ENCODE data around the gene SPTBN1. TPM values are rescaled to one million over a fixed set of nuclear protein-coding genes. Genes with fewer than 3 reads are reported as not detected.

The SPTBN1 gene
- total and polyA plus RNA-seq, 2 of the 4 experiments (the other 2 are of a cell fraction) = 49.1 to 241 TPM

DNA sequence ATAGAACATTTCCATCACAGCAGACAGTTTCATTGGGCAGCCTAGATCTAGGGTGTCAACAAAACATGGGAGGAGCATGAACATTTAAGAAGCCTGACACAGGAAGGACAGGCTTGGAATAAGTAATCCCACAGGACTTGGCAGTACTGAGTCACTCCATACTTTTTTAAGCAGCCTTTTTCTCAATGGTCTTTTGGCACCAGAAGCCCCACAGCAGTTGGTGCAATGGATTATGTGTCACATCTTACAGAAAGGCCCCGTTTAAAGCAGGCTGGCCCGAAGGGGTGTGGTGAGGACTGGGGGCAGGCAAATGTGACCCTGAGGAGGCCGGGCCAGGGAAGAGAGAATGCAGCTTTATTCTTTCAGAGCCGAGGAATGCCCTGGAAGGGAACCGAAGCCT is 26.6 kb downstream of the SPTBN1 start:
- Histone ChIP-seq H3K4me3 (ENCODE audit: insufficient read depth, low read depth, low read length) (no peak overlapping the region), H3K9me3 (ENCODE audit: control insufficient read depth, insufficient read depth, low read length) (no peaks in the 10 kb centered on the region), H2BK5ac (ENCODE audit: low read depth, low read length, poor library complexity, severe bottlenecking) (peak overlapping the region; percentile 59), H2AK9ac (replicated peaks; ENCODE audit: low read depth, low read length, poor library complexity) (no peak overlapping the region), H3K56ac (ENCODE audit: extremely low read depth, insufficient read depth, low read length) (peak overlapping the region; percentile 18; the same call in 1 of the 2 replicates), H2BK120ac (ENCODE audit: low read depth, low read length) (peak overlapping the region; percentile 6; the same call in 1 of the 2 replicates), H2AFZ (replicated peaks; ENCODE audit: low read length, poor library complexity) (peak overlapping the region; percentile 15), H2AK5ac (ENCODE audit: low read depth, low read length) (peak overlapping the region; percentile 47), H3K18ac (ENCODE audit: low read depth, low read length) (0 out of 2 replicates have a peak overlapping the region, but pooled peaks have one; percentile 39), H4K5ac (ENCODE audit: low read depth, low read length) (0 out of 2 replicates have a peak overlapping the region, but pooled peaks have one; percentile 32), H3K9ac (ENCODE audit: low read depth, low read length) (no peak overlapping the region), H3K27me3 (ENCODE audit: control insufficient read depth, insufficient read depth, low read length) (no peaks in the 10 kb centered on the region), H3K79me1 (ENCODE audit: low read depth in 1 of 2, low read length in 2 of 2) (peaks cover 17 to 76% of the 10 kb centered on the region in 2 experiments), H3K36me3 (ENCODE audit: control insufficient read depth, insufficient read depth, low read length) (no peaks in the 10 kb centered on the region), H3K4ac (ENCODE audit: low read depth, low read length) (peak overlapping the region; percentile 56), H2BK20ac (ENCODE audit: low read depth, low read length) (no peak overlapping the region), H3K9me1 (ENCODE audit: insufficient read depth, low read length) (peaks cover 25% of the 10 kb centered on the region), H3K4me2 (ENCODE audit: low read depth, low read length) (peak overlapping the region; percentile 66), H4K91ac (ENCODE audit: insufficient read depth, low read depth, low read length) (no peak overlapping the region), H2BK15ac (ENCODE audit: low read depth, low read length) (0 out of 3 replicates have a peak overlapping the region, but pooled peaks have one; percentile 16), H4K8ac (ENCODE audit: low read depth in 2 of 2, low read length in 2 of 2) (peak overlapping the region in 1 of 2 experiments; percentile 34; a peak in 2 of 4 replicates), H3K27ac (ENCODE audit: insufficient read depth, low read length) (peak overlapping the region; percentile 36), H3K23ac (ENCODE audit: low read depth, low read length) (no peak overlapping the region), H4K20me1 (ENCODE audit: insufficient read depth, low read length) (peaks cover 47% of the 10 kb centered on the region), H3K4me1 (ENCODE audit: control insufficient read depth, insufficient read depth, low read length) (peaks cover 17% of the 10 kb centered on the region), H3K14ac (replicated peaks; ENCODE audit: low read depth, low read length) (no peak overlapping the region; the same call in 1 of the 2 replicates)
- peak; percentile 90 for DNase-seq
- CTCF ChIA-PET = no interaction called here
- peak; percentile 91 for ATAC-seq (ENCODE audit: low read depth)
- POLR2A ChIA-PET (ENCODE audit: unreplicated experiment) = no interaction called here
- TF ChIP-seq FOS (IDR thresholded peaks at IDR 0.05; ENCODE audit: low read depth, low read length) = peak; percentile 27; the same call in 1 of the 2 replicates
- TF ChIP-seq RAD21 (IDR thresholded peaks at IDR 0.05; ENCODE audit: low read length) = 0 out of 2 replicates have a peak, but pooled peaks have one; percentile 1
- peak; percentile 9; the same call in 1 of the 2 replicates for TF ChIP-seq MAZ (IDR thresholded peaks at IDR 0.05; ENCODE audit: borderline replicate concordance, low read depth, low read length)
- TF ChIP-seq MXI1 (IDR thresholded peaks at IDR 0.05; ENCODE audit: borderline replicate concordance, low read depth, low read length) = no peak
- TF ChIP-seq, protein P1, sequence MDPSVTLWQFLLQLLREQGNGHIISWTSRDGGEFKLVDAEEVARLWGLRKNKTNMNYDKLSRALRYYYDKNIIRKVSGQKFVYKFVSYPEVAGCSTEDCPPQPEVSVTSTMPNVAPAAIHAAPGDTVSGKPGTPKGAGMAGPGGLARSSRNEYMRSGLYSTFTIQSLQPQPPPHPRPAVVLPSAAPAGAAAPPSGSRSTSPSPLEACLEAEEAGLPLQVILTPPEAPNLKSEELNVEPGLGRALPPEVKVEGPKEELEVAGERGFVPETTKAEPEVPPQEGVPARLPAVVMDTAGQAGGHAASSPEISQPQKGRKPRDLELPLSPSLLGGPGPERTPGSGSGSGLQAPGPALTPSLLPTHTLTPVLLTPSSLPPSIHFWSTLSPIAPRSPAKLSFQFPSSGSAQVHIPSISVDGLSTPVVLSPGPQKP (IDR thresholded peaks at IDR 0.05; ENCODE audit: borderline replicate concordance, low read depth, low read length) = no peak
- TF ChIP-seq, protein P2, sequence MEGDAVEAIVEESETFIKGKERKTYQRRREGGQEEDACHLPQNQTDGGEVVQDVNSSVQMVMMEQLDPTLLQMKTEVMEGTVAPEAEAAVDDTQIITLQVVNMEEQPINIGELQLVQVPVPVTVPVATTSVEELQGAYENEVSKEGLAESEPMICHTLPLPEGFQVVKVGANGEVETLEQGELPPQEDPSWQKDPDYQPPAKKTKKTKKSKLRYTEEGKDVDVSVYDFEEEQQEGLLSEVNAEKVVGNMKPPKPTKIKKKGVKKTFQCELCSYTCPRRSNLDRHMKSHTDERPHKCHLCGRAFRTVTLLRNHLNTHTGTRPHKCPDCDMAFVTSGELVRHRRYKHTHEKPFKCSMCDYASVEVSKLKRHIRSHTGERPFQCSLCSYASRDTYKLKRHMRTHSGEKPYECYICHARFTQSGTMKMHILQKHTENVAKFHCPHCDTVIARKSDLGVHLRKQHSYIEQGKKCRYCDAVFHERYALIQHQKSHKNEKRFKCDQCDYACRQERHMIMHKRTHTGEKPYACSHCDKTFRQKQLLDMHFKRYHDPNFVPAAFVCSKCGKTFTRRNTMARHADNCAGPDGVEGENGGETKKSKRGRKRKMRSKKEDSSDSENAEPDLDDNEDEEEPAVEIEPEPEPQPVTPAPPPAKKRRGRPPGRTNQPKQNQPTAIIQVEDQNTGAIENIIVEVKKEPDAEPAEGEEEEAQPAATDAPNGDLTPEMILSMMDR (conservative IDR thresholded peaks at IDR 0.05; ENCODE audit: low read depth, low read length) = no peak
- TF ChIP-seq CEBPB (IDR thresholded peaks at IDR 0.05; ENCODE audit: low read depth, low read length) = peak; percentile 56; the same call in 1 of the 2 replicates
- no peak for TF ChIP-seq RCOR1 (IDR thresholded peaks at IDR 0.05; ENCODE audit: insufficient replicate concordance, low read length)
- TF ChIP-seq MAFK (IDR thresholded peaks at IDR 0.05; ENCODE audit: low read depth, low read length) = no peak
- no peak for TF ChIP-seq NFE2L2 (IDR thresholded peaks at IDR 0.05; ENCODE audit: low read depth, low read length)
- TF ChIP-seq CHD1 (IDR thresholded peaks at IDR 0.05; ENCODE audit: low read depth, low read length) = no peak
- TF ChIP-seq, protein P3, sequence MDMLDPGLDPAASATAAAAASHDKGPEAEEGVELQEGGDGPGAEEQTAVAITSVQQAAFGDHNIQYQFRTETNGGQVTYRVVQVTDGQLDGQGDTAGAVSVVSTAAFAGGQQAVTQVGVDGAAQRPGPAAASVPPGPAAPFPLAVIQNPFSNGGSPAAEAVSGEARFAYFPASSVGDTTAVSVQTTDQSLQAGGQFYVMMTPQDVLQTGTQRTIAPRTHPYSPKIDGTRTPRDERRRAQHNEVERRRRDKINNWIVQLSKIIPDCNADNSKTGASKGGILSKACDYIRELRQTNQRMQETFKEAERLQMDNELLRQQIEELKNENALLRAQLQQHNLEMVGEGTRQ (IDR thresholded peaks at IDR 0.05; ENCODE audit: low read depth, low read length) = no peak
- no peak for TF ChIP-seq BHLHE40 (IDR thresholded peaks at IDR 0.05; ENCODE audit: low read depth, low read length)
- no peak for TF ChIP-seq POLR2A (IDR thresholded peaks at IDR 0.05; ENCODE audit: low read depth, low read length)
- TF ChIP-seq SMC3 (IDR thresholded peaks at IDR 0.05; ENCODE audit: low read depth, low read length) = no peak
- no peak for TF ChIP-seq RFX5 (IDR thresholded peaks at IDR 0.05; ENCODE audit: low read depth, low read length)
- in situ Hi-C loops (cut with MboI; ENCODE audit: low sequenced_read_pairs) = no loop called here
- dilution Hi-C loops (cut with HindIII; ENCODE audit: low sequenced_read_pairs, unreplicated experiment) = no loop called here
- no CpG with 5 or more reads among the region's 5 CpGs for WGBS, 2 experiments (ENCODE audit: extremely low coverage in 2 of 2, insufficient read length in 1 of 2)
- BruUV-seq (replicated peaks) = no TSS peak
- intact Hi-C loops (cut with micrococcal nuclease) = no loop called here

Measured in IMR-90 (cell line).